ENCODE measurements around the gene IL1A. TPM values are rescaled to one million over a fixed set of nuclear protein-coding genes. Genes with fewer than 3 reads are reported as not detected.
"Not testable (repeated sequence)": the region's sequence is repeated elsewhere in the genome, so short reads cannot be mapped to it uniquely, and the experiment has no call there.

Gene IL1A
- polyA plus RNA-seq (2013, experiment 1 of 2): 0.55 TPM
- polyA plus RNA-seq (2013, experiment 2 of 2): 0.46 TPM

DNA sequence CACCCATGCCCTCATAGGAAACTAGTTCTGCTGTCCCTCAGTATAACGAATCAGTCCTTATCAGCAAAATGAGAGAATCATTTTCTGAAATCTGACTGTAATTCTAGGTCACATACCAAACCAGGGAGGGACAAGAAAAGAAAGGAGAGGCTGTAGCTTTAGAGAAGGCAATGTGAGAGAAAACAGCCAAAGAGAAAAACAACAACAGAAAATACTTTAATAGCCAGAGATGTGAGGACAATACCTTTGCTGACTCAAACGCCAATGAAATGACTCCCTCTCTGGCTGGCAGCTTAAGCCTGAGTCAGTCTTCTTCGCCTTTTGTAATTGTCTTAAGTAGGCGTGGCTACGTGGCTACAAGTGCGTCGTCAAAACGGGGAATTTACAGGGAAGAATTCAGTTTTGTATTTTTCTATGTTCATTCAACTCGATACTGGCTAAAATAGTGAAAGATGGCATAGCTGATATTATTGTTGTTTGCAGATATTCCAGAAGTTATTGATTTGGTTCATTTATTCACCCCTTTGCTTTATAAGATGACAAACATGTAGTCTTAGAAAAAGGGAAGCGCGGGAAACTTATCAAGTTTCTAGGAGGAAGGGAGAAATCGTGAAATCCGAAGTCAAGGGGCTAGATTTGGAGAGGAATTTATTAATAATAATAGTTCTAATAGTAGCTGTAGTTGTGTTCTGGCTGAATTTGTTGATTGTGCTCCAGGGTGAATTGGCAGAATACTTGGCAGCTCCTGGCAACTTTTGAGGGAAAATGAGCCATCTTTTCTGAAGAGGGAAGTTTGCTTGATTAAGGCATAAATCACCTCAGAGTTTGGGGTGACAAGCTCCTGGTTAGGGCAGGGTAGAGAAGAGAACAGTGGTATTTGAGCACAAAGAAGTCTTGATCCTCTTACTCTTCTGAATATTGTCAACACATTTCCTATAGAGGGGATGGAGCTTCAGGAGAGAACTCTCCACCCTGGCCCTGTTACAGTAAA, at the start of gene IL1A:
Gene IL1A (minus strand): TSS at position 295 of the 991 bp plus-strand sequence. CDS start 723 bp downstream, outside the sequence.
- Histone ChIP-seq H3K36me3 (ENCODE audit: control insufficient read depth, insufficient read depth, low read length) (no peaks in the 10 kb centered on the region), H3K27ac (ENCODE audit: low read depth, low read length, severe bottlenecking) (no peak within 1 kb of the TSS), H3K4me1 (ENCODE audit: control insufficient read depth, insufficient read depth, low read length, poor library complexity, severe bottlenecking) (no peaks in the 10 kb centered on the region), H3K4me3 (ENCODE audit: extremely low read depth, insufficient read depth, low read length, poor library complexity, severe bottlenecking) (no peak within 1 kb of the TSS), H3K9me3 (ENCODE audit: control insufficient read depth, low read length) (no peaks in the 10 kb centered on the region)
- WGBS, 2 experiments (ENCODE audit: insufficient coverage in 2 of 2): 12 to 16% methylated on average over 8 to 9 of the region's 13 CpGs

- H3K36me3 ChIP-seq (ENCODE audit: control insufficient read depth, insufficient read depth, low read length): no peaks in the 10 kb centered on the region
- H3K9me3 ChIP-seq (ENCODE audit: control insufficient read depth, low read length): no peaks in the 10 kb centered on the region
- no peak overlapping the region for H3K4me3 ChIP-seq (ENCODE audit: extremely low read depth, insufficient read depth, low read length, poor library complexity, severe bottlenecking)
- H3K27ac ChIP-seq (ENCODE audit: low read depth, low read length, severe bottlenecking): no peak overlapping the region
- H3K4me1 ChIP-seq (ENCODE audit: control insufficient read depth, insufficient read depth, low read length, poor library complexity, severe bottlenecking): peaks cover 2% of the 10 kb centered on the region
These were observed 49.7 kb upstream of the IL1A start for GRCh38 chr2:112833976-112834375.

DNA sequence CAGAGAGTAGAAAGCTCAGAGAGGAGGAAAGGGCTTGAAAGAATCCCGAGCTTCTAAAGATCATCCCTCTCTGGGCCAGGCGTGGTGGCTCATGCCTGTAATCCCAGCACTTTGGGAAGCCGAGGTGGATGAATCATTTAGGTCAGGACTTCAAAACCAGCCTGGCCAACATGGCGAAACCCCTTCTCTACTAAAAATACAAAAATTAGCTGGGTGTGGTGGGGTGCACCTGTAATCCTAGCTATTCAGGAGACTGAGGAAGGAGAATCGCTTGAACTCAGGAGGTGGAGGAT, 49.3 kb upstream of the IL1A start:
- not testable (repeated sequence) for H3K4me3 ChIP-seq (ENCODE audit: extremely low read depth, insufficient read depth, low read length, poor library complexity, severe bottlenecking); H3K4me1 ChIP-seq (ENCODE audit: control insufficient read depth, insufficient read depth, low read length, poor library complexity, severe bottlenecking); H3K27ac ChIP-seq (ENCODE audit: low read depth, low read length, severe bottlenecking); H3K9me3 ChIP-seq (ENCODE audit: control insufficient read depth, low read length); H3K36me3 ChIP-seq (ENCODE audit: control insufficient read depth, insufficient read depth, low read length)
- 90 to 91% methylated on average over 1 to 3 of the region's 5 CpGs for WGBS, 2 experiments (ENCODE audit: insufficient coverage in 2 of 2)

DNA sequence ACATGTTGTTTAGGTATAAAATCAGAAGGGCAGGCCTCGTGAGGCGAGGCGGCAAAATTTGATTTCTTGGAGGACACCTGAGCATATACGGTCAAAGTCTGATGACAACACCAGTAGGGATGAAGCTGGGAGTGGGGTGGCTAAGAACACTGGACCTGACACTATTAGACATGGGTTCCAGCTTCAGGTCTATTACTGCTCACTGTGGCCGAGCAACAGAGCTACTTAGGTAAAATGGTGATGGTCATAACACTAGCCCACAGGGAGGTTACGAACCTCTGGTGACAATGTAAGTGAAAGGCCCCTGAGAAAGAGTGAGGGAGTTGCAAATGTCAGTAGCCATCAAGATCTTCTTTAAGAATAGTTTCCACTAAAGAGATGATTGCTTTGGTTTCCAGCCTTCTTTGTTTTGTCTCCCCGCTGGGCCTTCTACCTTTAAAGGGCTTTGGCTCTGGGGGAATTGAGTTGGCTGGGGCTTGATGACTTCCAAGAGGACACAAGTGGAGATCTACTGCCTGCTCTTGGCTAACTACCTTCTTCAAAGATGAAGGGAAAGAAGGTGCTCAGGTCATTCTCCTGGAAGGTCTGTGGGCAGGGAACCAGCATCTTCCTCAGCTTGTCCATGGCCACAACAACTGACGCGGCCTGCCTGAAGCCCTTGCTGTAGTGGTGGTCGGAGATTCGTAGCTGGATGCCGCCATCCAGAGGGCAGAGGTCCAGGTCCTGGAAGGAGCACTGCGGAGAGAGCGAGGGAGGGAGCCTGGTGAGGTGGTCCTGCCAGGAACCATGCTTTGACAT, 48.7 kb upstream of the IL1A start:
- no peak overlapping the region for H3K4me3 ChIP-seq (ENCODE audit: extremely low read depth, insufficient read depth, low read length, poor library complexity, severe bottlenecking)
- H3K27ac ChIP-seq (ENCODE audit: low read depth, low read length, severe bottlenecking): no peak overlapping the region
- 89% methylated on average over 11 to 14 of the region's 14 CpGs for WGBS, 2 experiments (ENCODE audit: insufficient coverage in 2 of 2)
- no peaks in the 10 kb centered on the region for H3K9me3 ChIP-seq (ENCODE audit: control insufficient read depth, low read length)
- no peaks in the 10 kb centered on the region for H3K36me3 ChIP-seq (ENCODE audit: control insufficient read depth, insufficient read depth, low read length)
- no peaks in the 10 kb centered on the region for H3K4me1 ChIP-seq (ENCODE audit: control insufficient read depth, insufficient read depth, low read length, poor library complexity, severe bottlenecking)

DNA sequence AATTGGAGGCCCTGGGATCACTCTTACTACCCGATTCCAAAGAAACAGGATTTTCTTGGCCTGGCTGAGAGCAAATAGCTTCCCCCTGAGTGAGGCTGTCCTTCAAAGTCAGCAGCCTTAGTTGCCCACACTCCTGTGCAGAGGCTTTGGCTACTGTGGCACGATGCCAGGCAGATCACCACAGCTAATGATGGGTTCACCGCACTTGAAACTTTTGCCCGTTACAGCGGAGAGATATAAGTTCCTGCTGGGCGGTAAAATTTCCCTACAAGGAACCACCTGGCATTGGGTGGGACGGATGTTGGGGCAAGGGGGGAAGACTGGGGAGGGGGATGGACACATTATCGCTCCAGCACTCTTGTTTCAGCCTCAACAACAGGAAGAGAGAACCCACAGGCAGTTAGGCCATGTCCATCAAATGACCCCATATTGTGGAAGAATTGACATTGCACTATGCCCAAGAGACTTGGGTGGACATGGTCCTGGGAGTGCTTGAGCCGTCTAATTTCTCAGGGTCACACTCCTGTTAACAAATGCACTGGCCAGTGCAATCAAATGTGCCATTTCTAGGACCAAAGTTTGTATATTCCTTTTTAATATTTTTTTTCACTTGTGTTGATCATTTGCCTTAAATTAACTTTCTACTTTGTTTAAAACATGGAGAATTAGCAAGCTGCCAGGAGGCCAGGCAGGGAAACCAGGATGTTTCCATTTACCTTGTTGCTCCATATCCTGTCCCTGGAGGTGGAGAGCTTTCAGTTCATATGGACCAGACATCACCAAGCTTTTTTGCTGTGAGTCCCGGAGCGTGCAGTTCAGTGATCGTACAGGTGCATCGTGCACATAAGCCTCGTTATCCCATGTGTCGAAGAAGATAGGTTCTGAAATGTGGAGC, 47.9 kb upstream of the IL1A start:
- Histone ChIP-seq H3K27ac (ENCODE audit: low read depth, low read length, severe bottlenecking) (no peak overlapping the region), H3K4me1 (ENCODE audit: control insufficient read depth, insufficient read depth, low read length, poor library complexity, severe bottlenecking) (no peaks in the 10 kb centered on the region), H3K9me3 (ENCODE audit: control insufficient read depth, low read length) (no peaks in the 10 kb centered on the region), H3K36me3 (ENCODE audit: control insufficient read depth, insufficient read depth, low read length) (no peaks in the 10 kb centered on the region), H3K4me3 (ENCODE audit: extremely low read depth, insufficient read depth, low read length, poor library complexity, severe bottlenecking) (no peak overlapping the region)
- 94 to 96% methylated on average over 13 of the region's 15 CpGs for WGBS, 2 experiments (ENCODE audit: insufficient coverage in 2 of 2)

DNA sequence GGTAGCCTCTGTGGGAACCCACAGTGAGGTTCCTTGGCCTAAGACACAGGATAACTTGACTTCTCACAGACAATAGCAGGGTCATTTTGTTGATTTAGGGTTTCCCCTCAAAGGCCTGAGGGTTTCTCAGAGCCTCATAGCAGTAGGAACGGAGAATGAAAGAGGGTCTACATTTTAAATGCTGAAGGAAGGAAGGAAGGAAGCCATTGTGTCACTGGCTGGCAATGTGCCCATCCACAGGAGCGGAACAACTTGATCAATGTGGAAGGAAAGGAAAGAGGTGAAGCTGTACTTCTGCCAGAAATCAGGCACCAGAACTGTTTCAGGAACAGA, 47.2 kb upstream of the IL1A start:
- Histone ChIP-seq H3K36me3 (ENCODE audit: control insufficient read depth, insufficient read depth, low read length) (no peaks in the 10 kb centered on the region), H3K27ac (ENCODE audit: low read depth, low read length, severe bottlenecking) (no peak overlapping the region), H3K4me1 (ENCODE audit: control insufficient read depth, insufficient read depth, low read length, poor library complexity, severe bottlenecking) (no peaks in the 10 kb centered on the region), H3K9me3 (ENCODE audit: control insufficient read depth, low read length) (no peaks in the 10 kb centered on the region), H3K4me3 (ENCODE audit: extremely low read depth, insufficient read depth, low read length, poor library complexity, severe bottlenecking) (no peak overlapping the region)
- WGBS, 2 experiments (ENCODE audit: insufficient coverage in 2 of 2): 92 to 94% methylated on average over 2 of the region's 2 CpGs

- Histone ChIP-seq H3K9me3 (ENCODE audit: control insufficient read depth, low read length) (no peaks in the 10 kb centered on the region), H3K4me3 (ENCODE audit: extremely low read depth, insufficient read depth, low read length, poor library complexity, severe bottlenecking) (no peak overlapping the region), H3K27ac (ENCODE audit: low read depth, low read length, severe bottlenecking) (no peak overlapping the region), H3K36me3 (ENCODE audit: control insufficient read depth, insufficient read depth, low read length) (no peaks in the 10 kb centered on the region), H3K4me1 (ENCODE audit: control insufficient read depth, insufficient read depth, low read length, poor library complexity, severe bottlenecking) (no peaks in the 10 kb centered on the region)
- 40% methylated on average over 1 of the region's 5 CpGs; no CpG with 5 or more reads in 1 of the 2 experiments for WGBS, 2 experiments (ENCODE audit: insufficient coverage in 2 of 2)
These were observed 46.6 kb upstream of the IL1A start for GRCh38 chr2:112830682-112831512.

DNA sequence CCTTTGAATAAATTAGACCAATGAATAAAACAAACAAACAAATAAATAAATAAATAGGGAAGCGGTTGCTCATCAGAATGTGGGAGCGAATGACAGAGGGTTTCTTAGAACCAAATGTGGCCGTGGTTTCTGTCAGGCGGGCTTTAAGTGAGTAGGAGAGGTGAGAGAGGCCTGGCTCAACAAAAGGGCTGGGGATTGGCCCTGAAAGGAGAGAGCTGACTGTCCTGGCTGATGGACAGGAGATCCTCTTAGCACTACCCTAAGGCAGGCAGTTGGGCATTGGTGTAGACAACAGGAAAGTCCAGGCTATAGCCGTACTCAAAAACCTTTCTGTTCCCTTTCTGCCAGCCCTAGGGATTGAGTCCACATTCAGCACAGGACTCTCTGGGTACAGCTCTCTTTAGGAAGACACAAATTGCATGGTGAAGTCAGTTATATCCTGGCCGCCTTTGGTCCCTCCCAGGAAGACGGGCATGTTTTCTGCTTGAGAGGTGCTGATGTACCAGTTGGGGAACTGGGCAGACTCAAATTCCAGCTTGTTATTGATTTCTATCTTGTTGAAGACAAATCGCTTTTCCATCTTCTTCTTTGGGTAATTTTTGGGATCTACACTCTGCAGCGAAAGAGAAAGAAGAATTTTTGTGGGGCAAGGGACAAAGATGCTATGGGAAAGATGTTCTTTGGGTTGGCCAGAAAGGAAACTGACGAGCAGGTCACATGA, 45.8 kb upstream of the IL1A start:
- H3K4me3 ChIP-seq (ENCODE audit: extremely low read depth, insufficient read depth, low read length, poor library complexity, severe bottlenecking): no peak overlapping the region
- no peaks in the 10 kb centered on the region for H3K36me3 ChIP-seq (ENCODE audit: control insufficient read depth, insufficient read depth, low read length)
- H3K9me3 ChIP-seq (ENCODE audit: control insufficient read depth, low read length): no peaks in the 10 kb centered on the region
- 89 to 92% methylated on average over 8 to 9 of the region's 10 CpGs for WGBS, 2 experiments (ENCODE audit: insufficient coverage in 2 of 2)
- H3K27ac ChIP-seq (ENCODE audit: low read depth, low read length, severe bottlenecking): no peak overlapping the region
- no peaks in the 10 kb centered on the region for H3K4me1 ChIP-seq (ENCODE audit: control insufficient read depth, insufficient read depth, low read length, poor library complexity, severe bottlenecking)

GRCh38 chr2:112829101-112829960, 45.0 kb upstream of the IL1A start:
- WGBS, 2 experiments (ENCODE audit: insufficient coverage in 2 of 2): 88 to 93% methylated on average over 3 to 4 of the region's 5 CpGs
- Histone ChIP-seq H3K9me3 (ENCODE audit: control insufficient read depth, low read length) (no peaks in the 10 kb centered on the region), H3K36me3 (ENCODE audit: control insufficient read depth, insufficient read depth, low read length) (no peaks in the 10 kb centered on the region), H3K4me1 (ENCODE audit: control insufficient read depth, insufficient read depth, low read length, poor library complexity, severe bottlenecking) (no peaks in the 10 kb centered on the region), H3K27ac (ENCODE audit: low read depth, low read length, severe bottlenecking) (no peak overlapping the region), H3K4me3 (ENCODE audit: extremely low read depth, insufficient read depth, low read length, poor library complexity, severe bottlenecking) (no peak overlapping the region)
